Fibroblast of gingiva (primary cell): ENCODE results near the gene ENTREP3.
A peak's percentile ranks its signal among the peaks of the same experiment; 100 is the strongest.
"Not testable (repeated sequence)": the region's sequence is repeated elsewhere in the genome, so short reads cannot be mapped to it uniquely, and the experiment has no call there.

Experiments used
- DNase-seq: peaks from one replicate; pipeline ENCODE4 v3.0.0-alpha.2; 2011; ENCODE audit warnings: low read depth

Gene ENTREP3

DNA sequence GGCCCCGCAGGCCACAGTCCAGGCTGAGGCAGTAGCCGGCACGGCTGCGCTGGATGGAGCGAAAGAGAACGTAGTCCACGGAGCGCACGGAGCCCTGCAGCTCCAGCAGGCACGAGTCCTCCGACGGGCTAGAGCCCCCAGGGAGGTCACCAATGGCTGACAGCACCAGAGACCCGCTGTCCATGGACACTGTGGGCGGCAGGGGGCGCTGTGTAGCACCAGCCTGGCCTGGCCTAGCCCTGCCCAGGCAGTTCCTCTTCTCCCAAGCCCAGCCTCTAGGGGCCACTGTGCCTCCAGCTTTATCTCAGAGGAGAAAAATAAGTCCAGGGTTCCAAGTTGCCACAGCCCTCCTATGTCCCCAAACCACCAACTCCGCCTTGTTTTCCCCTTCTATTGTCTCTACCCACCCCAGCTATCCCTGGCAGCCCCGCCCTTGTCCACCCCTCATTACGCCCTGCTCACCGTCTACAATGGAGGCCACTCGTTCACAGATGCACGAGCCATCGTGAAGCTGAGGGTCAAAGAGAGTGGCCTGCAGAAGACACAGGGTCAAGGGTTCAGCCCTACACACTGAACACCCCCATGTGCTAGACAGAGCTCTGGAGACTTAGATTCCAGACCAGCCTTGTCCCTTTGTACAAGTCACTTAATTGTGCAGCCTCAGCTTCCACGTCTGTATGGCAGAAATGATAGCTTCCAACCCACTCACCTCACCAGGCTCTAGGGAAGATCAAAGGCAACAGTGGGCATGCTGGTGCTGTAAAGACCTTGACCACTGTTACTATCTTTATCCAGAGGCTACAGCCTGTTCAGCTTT lies 4.4 kb downstream of the ENTREP3 start:
- DNase-seq = peak; percentile 84

GRCh38 chr1:155250246-155250632 lies 5.0 kb downstream of the ENTREP3 start:
- DNase-seq = no peak

GRCh38 chr1:155247667-155248553 lies 7.4 kb downstream of the ENTREP3 start:
- DNase-seq = no peak

DNA sequence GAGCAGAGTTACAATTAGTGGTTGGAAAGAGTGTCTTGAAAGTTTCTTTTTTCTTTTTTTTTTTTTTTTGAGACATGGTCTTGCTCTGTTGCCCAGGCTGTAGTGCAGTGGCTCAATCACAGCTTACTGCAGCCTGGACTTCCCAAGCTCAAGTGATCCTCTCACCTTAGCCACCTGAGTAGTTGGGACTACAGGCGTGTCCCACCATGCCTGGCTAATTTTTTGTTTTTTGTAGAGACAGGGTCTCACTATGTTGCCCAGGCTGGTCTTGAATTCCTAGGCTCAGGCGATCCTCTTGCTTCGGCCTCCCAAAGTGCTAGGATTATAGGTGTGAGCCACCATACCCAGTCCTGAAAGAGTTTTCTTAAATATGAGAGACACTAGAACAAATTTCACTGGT lies 8.5 kb downstream of the ENTREP3 start:
- not testable (repeated sequence) for DNase-seq

DNA sequence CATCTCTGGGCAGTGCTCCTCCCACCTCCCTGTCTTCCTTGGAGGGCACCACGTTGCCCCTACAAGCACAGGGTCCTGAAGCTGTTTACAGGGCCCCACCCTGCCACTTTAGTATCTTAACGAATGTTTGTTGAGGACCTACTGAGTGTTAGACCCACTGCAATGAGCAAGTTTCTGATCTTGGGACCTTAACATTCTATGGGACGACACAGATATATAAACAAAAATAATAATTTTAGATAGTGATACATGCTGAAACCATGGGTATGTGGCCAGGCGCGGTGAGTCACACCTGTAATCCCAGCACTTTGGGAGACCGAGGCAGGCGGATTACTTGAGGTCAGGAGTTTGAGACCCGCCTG lies 10.1 kb downstream of the ENTREP3 start:
- DNase-seq = no peak

DNA sequence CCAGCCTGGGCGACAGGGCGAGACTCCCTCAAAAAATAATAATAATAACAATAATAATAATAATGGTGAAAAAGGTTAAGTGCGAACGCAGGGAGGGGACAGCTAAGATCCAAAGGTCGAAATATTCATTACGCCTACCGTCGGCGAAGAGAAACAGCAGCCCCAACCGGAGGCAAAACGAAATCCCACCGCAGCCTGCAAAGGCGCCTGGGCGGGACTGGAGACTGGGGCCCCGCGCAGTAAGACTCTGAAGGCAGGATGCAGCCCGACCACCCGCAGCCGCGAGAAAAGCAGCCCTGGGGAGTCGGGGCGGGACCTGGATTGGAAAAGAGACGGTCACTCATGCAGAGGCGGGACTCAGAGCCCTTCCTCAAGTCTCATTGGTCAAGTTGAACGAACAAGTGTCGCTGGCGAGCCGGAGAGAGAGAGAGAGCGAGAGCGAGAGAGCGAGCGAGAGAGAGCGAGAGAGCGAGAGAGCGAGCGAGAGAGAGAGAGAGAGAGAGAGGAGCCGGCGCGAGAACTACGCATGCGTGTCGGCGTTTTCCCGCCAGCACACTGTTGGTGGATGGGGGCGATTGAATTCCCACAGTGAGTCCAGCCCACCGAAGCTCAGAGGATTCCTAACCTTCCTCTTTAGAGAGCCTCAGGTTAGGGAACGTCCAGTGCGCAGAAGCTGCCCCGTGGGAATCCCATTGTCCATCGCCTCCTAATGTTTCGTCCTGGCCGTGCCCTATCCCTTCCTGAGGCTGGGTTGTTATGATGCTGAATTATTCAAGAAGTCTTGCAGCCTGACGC lies 10.7 kb downstream of the ENTREP3 start:
- peak; percentile 100 for DNase-seq

DNA sequence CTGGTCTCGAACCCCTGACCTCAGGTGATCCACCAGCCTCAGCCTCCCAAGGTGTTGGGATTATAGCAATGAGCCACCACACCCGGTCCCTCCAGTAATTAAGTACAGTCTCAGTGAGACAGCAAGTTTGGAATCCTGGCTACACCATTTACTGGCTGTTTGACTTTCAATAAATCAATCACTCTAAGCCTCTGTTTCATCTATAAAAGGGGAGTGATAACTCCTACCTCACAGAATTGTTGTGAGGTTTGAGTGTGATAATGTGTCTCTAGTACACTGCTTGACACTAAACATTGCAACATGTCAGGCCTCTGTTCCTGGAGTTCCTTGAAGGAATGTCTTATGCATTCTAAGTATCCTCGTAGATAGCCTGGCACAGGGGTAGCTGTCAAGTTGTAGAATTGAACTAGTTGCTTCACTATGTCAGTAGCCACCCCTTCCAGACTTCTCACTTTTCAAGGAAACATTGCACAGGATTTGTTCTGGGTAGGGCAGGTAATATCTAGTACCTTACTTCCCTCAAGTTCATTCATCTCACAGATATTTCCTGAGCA lies 12.4 kb downstream of the ENTREP3 start:
- DNase-seq = no peak

- no peak for DNase-seq
Measured at GRCh38 chr1:155241841-155242264, 13.4 kb downstream of the ENTREP3 start.

DNA sequence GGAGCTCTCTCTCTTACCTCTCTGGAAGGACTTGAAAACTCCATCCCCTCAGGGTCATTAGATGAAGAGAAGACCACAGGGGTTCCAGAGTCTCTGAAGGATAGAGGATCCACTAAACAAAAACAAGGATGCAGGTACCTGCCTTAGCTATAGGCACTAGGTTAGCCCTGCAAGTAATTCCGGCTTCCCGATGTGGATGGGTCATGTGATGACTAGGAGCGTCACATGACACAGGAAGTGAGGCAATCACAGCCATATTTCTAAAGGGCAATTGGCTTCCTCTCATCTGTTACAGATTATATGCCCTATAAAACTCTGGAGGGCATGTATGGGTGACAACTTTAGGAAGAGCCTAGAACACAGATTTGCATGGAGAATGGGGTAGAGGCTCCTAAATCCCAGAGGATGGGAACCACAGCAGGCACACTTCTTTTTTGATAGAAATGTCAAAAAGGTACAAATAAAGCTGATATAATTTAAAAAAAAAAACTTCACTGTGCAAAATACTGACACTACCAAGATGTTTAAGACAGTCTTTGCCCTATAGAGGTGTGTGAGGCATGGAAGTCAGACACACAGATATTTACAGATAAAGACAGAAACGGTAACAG lies 14.1 kb downstream of the ENTREP3 start:
- peak; percentile 81 for DNase-seq

DNA sequence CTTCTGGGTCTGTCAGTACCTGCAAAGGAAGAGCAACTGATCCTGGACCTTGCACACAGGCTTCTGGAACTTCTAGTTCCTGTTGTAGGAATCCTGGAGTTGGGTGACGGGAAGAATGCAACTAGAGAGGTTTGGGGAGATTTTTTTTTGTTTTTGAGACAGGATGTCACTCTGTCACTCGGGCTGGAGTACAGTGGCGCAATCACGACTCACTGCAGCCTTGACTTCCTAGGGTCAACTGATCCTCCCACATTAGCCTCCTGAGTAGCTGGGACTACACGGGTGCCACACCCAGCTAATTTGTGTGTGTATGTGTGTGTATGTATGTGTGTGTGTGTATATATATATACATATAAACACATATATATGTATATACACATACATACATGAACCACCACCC lies 18.8 kb downstream of the ENTREP3 start:
- no peak for DNase-seq

DNA sequence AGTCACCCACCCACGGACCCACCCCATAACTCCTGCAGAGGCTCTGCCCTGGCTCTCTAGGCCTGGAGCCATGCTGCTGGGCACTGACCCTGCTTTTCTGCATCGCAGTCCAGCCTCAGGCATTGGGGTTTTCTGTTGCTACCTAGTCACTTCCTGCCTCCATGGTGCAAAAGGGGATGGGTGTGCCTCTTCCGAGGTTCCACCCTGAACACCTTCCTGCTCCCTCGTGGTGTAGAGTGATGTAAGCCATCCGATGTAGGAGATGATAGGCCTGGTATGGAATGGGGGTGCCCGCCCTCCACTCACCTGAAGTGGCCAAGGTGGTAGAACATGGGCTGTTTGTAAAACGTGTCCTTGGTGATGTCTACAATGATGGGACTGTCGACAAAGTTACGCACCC lies 19.9 kb downstream of the ENTREP3 start:
- DNase-seq = not testable (repeated sequence)

- not testable (repeated sequence) for DNase-seq
Measured at GRCh38 chr1:155233502-155233901, 21.8 kb downstream of the ENTREP3 start.

DNA sequence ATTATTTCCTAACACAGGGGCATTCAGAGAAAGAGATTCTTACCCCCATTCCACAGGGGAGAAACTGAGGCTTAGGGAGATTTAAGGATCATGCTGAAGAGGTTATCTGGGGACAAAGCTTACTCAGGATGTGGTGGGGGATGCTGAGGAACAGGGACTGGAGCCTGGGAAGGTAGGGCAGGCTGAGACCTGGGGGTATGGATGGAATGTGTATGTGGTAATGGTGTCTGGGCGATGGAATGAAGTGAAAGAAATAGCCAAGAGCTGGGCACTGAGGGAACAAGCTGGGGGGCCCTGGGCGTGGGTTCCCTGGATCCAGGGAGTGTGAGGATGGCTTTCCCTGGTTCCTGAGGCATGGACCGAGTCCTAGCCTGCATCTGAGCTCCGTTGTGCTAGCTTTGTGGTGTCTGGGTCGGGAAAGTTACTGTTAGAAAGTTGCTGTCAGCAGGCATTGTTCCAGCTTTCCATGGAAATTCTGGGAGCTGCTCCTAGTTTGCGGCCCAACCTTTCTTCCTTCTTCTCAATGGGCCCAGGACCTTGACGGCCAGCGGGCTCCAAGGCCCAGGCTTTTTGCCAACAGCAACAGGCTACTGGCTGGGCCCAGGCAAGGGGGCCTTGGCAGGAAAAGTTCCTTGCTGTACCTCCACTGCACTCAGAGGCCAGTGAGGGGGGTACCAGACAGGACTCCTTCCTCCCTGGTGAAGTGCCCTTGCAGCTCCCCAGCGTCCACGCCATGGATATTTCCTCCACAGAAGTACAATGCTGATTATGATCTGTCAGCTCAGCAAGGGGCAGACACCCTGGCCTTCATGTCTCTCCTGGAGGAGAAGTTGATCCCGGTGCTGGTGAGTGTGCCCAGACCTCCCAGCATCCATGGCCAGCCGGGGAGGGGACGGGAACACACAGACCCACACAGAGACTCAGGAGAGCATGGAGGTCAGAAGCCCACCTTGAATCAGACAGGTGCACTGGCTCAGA lies 23.0 kb downstream of the ENTREP3 start:
- DNase-seq = not testable (repeated sequence)

DNA sequence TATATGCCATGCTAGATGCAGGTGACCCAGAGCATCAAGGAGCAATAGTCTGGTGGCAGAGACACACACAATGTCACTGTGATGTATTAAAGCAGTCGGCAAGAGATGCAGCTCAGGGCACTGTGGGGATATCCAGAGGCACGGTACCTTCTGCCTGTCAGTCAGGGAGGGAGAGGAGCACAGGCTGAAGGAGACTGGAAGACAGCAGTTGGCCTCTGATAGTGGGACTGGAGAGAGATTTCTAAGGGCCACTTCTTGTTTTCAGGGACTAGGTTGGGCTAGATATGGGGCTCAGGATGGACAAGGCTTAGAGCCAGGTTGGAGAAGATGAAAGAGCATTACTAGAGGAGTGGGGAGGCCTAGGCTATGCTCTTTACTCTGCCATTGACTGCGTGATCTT lies 24.0 kb downstream of the ENTREP3 start:
- DNase-seq = not testable (repeated sequence)

- no peak for DNase-seq
Measured at GRCh38 chr1:155228096-155228427, 27.2 kb downstream of the ENTREP3 start.

- peak; percentile 97 for DNase-seq
Measured at GRCh38 chr1:155227261-155228095, 27.8 kb downstream of the ENTREP3 start.

DNA sequence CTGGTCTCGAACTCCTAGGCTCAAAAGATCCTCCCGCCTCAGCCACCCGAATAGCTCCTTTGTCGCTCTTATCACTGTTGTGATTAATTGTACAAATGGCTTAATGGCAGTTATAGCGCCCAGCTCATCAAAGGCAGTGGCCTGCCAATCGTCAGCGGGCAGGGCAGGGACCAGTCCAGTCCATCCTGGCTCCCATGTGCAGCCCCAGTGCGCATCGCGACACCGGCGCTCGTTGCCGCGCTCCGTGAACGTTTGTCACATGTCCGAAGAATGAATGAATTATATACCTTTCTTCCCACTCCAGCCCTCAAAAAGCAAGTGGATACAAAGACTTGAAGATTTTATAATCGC lies 28.4 kb downstream of the ENTREP3 start:
- peak; percentile 25 for DNase-seq

- peak; percentile 71 for DNase-seq
Measured at GRCh38 chr1:155226188-155226909, 28.9 kb downstream of the ENTREP3 start.

DNA sequence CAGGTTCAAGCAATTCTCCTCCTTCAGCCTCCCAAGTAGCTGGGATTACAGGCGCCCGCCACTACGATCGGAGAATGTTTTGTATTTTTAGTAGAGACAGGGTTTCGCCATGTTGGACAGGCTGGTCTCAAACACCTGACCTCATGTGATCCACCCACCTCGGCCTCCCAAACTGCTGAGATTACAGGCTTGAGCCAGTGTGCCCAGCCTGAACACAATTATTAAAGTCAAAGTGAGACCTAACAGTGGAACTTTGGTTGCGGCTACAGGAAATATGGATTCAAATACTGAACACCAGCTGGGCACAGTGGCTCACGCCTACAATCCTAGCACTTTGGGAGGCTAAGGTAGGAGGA lies 29.9 kb downstream of the ENTREP3 start:
- DNase-seq = not testable (repeated sequence)
